ENCODE measurements around the gene GPR149. TPM values are rescaled to one million over a fixed set of nuclear protein-coding genes. Genes with fewer than 3 reads are reported as not detected.
"Not testable (repeated sequence)": the region's sequence is repeated elsewhere in the genome, so short reads cannot be mapped to it uniquely, and the experiment has no call there.

The GPR149 gene
- total RNA-seq, 2 experiments from 2014 or later: not detected

DNA sequence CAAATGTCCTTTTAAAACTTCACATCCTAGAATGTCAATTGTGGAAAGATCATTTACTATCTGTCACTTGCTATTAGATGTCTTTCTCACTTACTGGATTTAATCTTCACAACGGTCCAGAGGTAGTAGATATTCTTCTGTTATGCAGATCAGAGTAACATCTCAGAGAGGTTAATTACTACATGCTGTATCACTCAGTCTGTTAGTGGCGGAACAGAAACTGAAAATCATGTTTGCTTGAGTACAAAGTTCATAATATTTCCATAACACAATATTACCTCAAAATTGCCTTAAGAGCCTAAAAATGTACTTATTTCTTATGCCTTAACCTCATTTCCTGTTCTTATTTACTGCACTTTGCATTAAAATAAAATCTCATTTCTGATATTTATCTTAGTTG, 28.6 kb upstream of the GPR149 start:
- ATAC-seq: no peak
- H3K36me3 Mint-ChIP-seq (ENCODE audit: low read depth): no peaks in the 10 kb centered on the region
- TF ChIP-seq, protein P1, sequence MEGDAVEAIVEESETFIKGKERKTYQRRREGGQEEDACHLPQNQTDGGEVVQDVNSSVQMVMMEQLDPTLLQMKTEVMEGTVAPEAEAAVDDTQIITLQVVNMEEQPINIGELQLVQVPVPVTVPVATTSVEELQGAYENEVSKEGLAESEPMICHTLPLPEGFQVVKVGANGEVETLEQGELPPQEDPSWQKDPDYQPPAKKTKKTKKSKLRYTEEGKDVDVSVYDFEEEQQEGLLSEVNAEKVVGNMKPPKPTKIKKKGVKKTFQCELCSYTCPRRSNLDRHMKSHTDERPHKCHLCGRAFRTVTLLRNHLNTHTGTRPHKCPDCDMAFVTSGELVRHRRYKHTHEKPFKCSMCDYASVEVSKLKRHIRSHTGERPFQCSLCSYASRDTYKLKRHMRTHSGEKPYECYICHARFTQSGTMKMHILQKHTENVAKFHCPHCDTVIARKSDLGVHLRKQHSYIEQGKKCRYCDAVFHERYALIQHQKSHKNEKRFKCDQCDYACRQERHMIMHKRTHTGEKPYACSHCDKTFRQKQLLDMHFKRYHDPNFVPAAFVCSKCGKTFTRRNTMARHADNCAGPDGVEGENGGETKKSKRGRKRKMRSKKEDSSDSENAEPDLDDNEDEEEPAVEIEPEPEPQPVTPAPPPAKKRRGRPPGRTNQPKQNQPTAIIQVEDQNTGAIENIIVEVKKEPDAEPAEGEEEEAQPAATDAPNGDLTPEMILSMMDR (IDR thresholded peaks at IDR 0.05): no peak
- no peaks in the 10 kb centered on the region for H3K4me1 Mint-ChIP-seq (ENCODE audit: low read depth)
- POLR2A ChIA-PET: no interaction called here
- H3K27me3 Mint-ChIP-seq: no peaks in the 10 kb centered on the region
- intact Hi-C loops (cut with micrococcal nuclease): no loop called here
- no peak overlapping the region for H3K4me3 Mint-ChIP-seq
- peaks cover 4% of the 10 kb centered on the region for H3K9me3 Mint-ChIP-seq
- CTCF ChIA-PET: no interaction called here
- H3K27ac Mint-ChIP-seq: no peak overlapping the region
- DNase-seq: no peak

DNA sequence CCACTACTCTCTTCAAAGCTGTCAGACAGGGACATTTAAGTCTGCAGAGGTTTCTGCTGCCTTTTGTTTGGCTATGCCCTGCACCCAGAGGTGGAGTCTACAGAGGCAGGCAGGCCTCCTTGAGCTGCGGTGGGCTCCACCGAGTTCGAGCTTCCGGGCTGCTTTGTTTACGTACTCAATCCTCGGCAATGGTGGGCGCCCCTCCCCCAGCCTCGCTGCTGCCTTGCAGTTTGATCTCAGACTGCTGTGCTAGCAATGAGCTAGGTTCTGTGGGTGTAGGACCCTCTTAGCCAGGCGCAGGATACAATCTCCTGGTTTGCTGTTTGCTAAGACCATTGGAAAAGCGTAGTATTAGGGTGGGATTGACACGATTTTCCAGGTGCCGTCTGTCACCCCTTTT, 9.1 kb upstream of the GPR149 start:
- H3K27me3 Mint-ChIP-seq; DNase-seq; ATAC-seq; intact Hi-C loops (cut with micrococcal nuclease); H3K36me3 Mint-ChIP-seq (ENCODE audit: low read depth); H3K9me3 Mint-ChIP-seq; H3K4me3 Mint-ChIP-seq; CTCF ChIA-PET; POLR2A ChIA-PET; H3K4me1 Mint-ChIP-seq (ENCODE audit: low read depth); H3K27ac Mint-ChIP-seq: not testable (repeated sequence)

DNA sequence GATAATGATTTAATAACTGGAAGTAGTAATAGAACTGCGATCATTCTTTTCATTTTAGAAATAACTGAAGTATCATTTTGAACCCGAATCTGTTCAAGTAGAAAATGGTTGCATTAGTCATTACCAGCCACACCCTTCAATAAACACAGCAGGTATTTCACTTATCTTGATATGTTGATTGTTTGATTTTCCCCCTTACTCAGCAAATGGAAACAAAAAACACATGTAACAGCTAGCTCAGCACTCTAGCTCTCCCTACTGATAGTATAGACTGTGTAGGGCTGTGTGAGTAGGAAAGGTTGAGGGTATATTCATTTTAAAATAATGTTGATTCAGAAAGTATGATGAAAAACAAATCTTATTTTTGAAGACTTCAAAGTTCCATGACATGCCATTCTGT, 1.1 kb upstream of the GPR149 start:
- no peak overlapping the region for H3K27ac Mint-ChIP-seq
- DNase-seq (no peak), ATAC-seq (no peak)
- no peaks in the 10 kb centered on the region for H3K9me3 Mint-ChIP-seq
- ChIA-PET POLR2A (no interaction called here), CTCF (no interaction called here)
- no peaks in the 10 kb centered on the region for H3K36me3 Mint-ChIP-seq (ENCODE audit: low read depth)
- peaks cover 35% of the 10 kb centered on the region for H3K27me3 Mint-ChIP-seq
- H3K4me1 Mint-ChIP-seq (ENCODE audit: low read depth): peaks cover 5% of the 10 kb centered on the region
- intact Hi-C loops (cut with micrococcal nuclease): no loop called here
- H3K4me3 Mint-ChIP-seq: no peak overlapping the region
- TF ChIP-seq, protein P1 (IDR thresholded peaks at IDR 0.05): no peak

DNA sequence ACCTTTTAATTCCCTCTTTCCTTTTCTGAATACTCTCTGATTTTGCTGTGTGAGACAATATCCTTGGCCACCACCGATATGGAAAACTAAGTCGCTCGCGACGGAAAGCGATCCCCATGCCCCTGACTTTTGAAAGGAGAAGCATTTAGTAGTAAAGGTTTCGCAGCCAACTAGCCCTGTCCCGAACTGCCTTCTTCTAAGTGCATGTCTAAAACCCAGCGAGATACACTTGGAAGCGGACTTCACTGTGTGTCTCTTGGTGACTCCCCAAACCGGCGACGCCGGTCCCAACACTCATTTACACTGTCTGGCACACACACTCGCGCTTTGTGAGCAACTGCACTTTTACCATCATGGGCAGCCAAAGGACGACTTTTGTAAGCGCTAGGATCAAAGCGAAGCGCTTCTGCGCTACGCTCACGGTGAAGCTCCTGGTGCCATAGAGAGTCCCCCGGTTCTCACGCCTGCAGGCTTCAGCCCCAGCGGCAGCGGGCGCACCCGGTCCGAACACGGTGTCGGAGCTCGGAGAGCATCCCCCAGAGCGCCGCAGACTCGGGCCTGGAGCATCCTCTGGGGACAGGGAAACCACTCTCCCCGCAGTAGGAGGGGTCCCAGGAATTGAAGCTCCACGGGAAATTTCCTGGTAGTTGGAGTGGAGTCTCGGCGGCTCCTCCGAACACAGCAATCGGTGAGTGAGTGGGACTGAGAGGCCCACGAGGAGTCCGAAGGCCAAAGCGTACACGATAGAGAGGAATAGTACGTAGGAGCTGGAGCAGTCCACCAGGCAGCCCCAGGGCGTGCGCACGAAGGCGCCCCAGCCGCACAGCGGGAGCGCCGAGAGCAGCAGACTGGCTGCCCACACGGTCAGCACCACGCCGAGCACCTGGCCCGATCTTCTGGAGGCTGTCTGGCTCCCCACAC, 1.4 kb downstream of the GPR149 start:
- intact Hi-C loops (cut with micrococcal nuclease): no loop called here
- H3K4me3 Mint-ChIP-seq: no peak overlapping the region
- no peak for ATAC-seq
- no peak overlapping the region for H3K27ac Mint-ChIP-seq
- ChIA-PET CTCF (no interaction called here), POLR2A (no interaction called here)
- peaks cover 5% of the 10 kb centered on the region for H3K4me1 Mint-ChIP-seq (ENCODE audit: low read depth)
- TF ChIP-seq, protein P1 (IDR thresholded peaks at IDR 0.05): no peak
- H3K9me3 Mint-ChIP-seq: no peaks in the 10 kb centered on the region
- DNase-seq: no peak
- H3K27me3 Mint-ChIP-seq: peaks cover 38% of the 10 kb centered on the region
- no peaks in the 10 kb centered on the region for H3K36me3 Mint-ChIP-seq (ENCODE audit: low read depth)

DNA sequence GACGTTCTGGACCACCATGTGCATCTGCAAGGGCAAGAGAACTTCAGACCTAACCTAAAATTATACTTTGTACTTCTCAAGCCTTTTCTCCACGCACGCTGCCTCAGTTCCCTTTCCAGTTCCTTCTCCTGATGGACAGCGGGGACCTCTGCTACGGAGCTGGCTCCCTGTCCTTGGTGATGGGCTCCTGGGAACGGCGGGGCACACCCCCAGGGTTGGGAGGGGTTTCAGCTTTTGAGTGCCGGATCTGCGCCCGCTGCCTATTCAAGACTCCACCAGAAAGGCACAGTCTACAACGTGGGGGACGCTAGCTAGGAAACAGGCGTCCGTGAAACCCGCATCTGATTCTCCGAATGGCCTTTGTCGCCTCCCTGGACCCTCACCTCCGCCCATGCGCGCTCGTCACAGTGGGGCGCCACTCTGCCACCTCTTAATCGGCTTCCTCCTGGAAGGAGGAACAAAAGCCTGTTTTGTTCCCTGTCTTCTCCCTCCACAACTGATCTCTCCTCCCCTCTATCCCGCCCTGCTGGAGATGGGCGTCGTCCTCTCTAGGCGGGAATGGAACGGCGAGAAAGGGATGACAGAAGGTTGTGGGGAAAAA, 2.2 kb downstream of the GPR149 start:
- TF ChIP-seq, protein P1 (IDR thresholded peaks at IDR 0.05): no peak
- no peak for ATAC-seq
- DNase-seq: no peak
- Mint-ChIP-seq H3K4me1 (ENCODE audit: low read depth) (peaks cover 5% of the 10 kb centered on the region), H3K27me3 (peaks cover 38% of the 10 kb centered on the region), H3K4me3 (no peak overlapping the region), H3K27ac (no peak overlapping the region), H3K9me3 (no peaks in the 10 kb centered on the region), H3K36me3 (ENCODE audit: low read depth) (no peaks in the 10 kb centered on the region)
- CTCF ChIA-PET: no interaction called here
- intact Hi-C loops (cut with micrococcal nuclease): no loop called here
- POLR2A ChIA-PET: no interaction called here

Measured in activated CD8-positive, alpha-beta T cell treated with anti-CD3 and anti-CD28 coated beads for 36 hours (primary cell).